GM12878 (cell line): ENCODE results near the gene SLC24A4. TPM values are rescaled to one million over a fixed set of nuclear protein-coding genes. Genes with fewer than 3 reads are reported as not detected.

Experiments used
- ATAC-seq: fragments of 200-7000 bp; cut with Tn5 transposase; 3 replicates; pipeline ENCODE4 v1.9.1; 2020; ENCODE audit warnings: mild to moderate bottlenecking, moderate library complexity
- BruUV-seq: library from RNA; stranded (reverse); fragments of 400-500 nt; replicated peaks from 2 replicates; lab custom pipeline; 2021; lab: Mats Ljungman, UMichigan
- CTCF ChIA-PET: fragments of 300-600 bp; sonication (Branson Sonifier 250); formaldehyde crosslinking; extraction: SDS; loops from one replicate; lab custom pipeline; 2021; ENCODE audit warnings: inconsistent platforms; lab: Yijun Ruan, JAX
- POLR2A ChIA-PET: fragments of 350-600 bp; formaldehyde crosslinking; extraction: SDS; loops from one replicate; lab custom pipeline; 2021; ENCODE audit warnings: inconsistent platforms; lab: Charles Lee
- RAD21 ChIA-PET: fragments of 300-600 bp; sonication (Branson Sonifier 250); formaldehyde crosslinking; loops from one replicate; lab custom pipeline; 2023; ENCODE audit warnings: antibody characterized with exemption; ENCODE audit not compliant: unreplicated experiment; lab: Charles Lee
- SMC1A ChIA-PET: fragments of 300-600 bp; sonication (Branson Sonifier 250); formaldehyde crosslinking; loops from one replicate; lab custom pipeline; 2023; ENCODE audit not compliant: unreplicated experiment, uncharacterized antibody; lab: Charles Lee
- DNase-seq: peaks from one replicate; pipeline ENCODE4 v3.0.0-alpha.2; 2011; ENCODE audit warnings: low read depth, low spot score
- FAIRE-seq: peaks from 3 replicates; lab custom pipeline; 2011; peaks lifted over from hg19 to GRCh38; lab: Jason Lieb, UNC
- H2AFZ ChIP-seq: 2 replicates; pipeline ENCODE4 v1.6.0; 2011; ENCODE audit warnings: low read depth, low read length, control low read depth; ENCODE audit not compliant: control insufficient read depth
- H3K27ac ChIP-seq: 2 replicates; pipeline ENCODE4 v1.5.1; 2011; ENCODE audit warnings: control low read depth; ENCODE audit not compliant: control insufficient read depth, insufficient read depth
- H3K27me3 ChIP-seq, 2 experiments: replicated peaks in 1 of 2; 2 replicates each; pipeline versions ENCODE4 v1.6.0 to v1.6.1; 2011; ENCODE audit warnings: low read length in 1 of 2; ENCODE audit not compliant: control insufficient read depth in 2 of 2, insufficient read depth in 2 of 2
- H3K36me3 ChIP-seq, 2 experiments: 2 replicates each; pipeline ENCODE4 v1.5.1; 2011; ENCODE audit warnings: low read length in 1 of 2; ENCODE audit not compliant: control insufficient read depth in 2 of 2, insufficient read depth in 2 of 2
- H3K4me1 ChIP-seq: 2 replicates; pipeline ENCODE4 v1.6.1; 2011; ENCODE audit warnings: mild to moderate bottlenecking, low read length, moderate library complexity, mixed read lengths; ENCODE audit not compliant: control insufficient read depth, insufficient read depth
- H3K4me2 ChIP-seq: 2 replicates; pipeline ENCODE4 v1.6.0; 2011; ENCODE audit warnings: control low read depth; ENCODE audit not compliant: control insufficient read depth, insufficient read depth
- H3K4me3 ChIP-seq: fragments of 200-600 bp; sonication (generic); 2 replicates; pipeline ENCODE4 v1.5.1; 2016
- H3K79me2 ChIP-seq: 2 replicates; pipeline ENCODE4 v1.6.0; 2011; ENCODE audit warnings: low read length; ENCODE audit not compliant: control insufficient read depth, insufficient read depth
- H3K9ac ChIP-seq: 2 replicates; pipeline ENCODE4 v1.8.0; 2011; ENCODE audit warnings: low read length, control low read depth, mixed read lengths; ENCODE audit not compliant: control insufficient read depth, insufficient read depth
- H3K9me3 ChIP-seq: replicated peaks from 3 replicates; pipeline ENCODE4 v1.5.1; 2011; ENCODE audit warnings: mild to moderate bottlenecking, low read length; ENCODE audit not compliant: control insufficient read depth, insufficient read depth
- H4K20me1 ChIP-seq: 2 replicates; pipeline ENCODE4 v1.6.0; 2011; ENCODE audit not compliant: control insufficient read depth, insufficient read depth
- DPF2 ChIP-seq: fragments of 450-650 bp; IDR thresholded peaks from 2 replicates; pipeline ENCODE4 v1.6.1; 2017; ENCODE audit warnings: mild to moderate bottlenecking
- ESRRA ChIP-seq: IDR thresholded peaks from 2 replicates; pipeline ENCODE4 v1.6.1; 2012; ENCODE audit warnings: mild to moderate bottlenecking, low read length, improper control_type of control experiment
- IRF4 ChIP-seq: IDR thresholded peaks from 2 replicates; pipeline ENCODE4 v1.6.1; 2011; ENCODE audit warnings: low read depth, low read length
- MXI1 ChIP-seq: fragments of 150-350 bp; IDR thresholded peaks from 2 replicates; pipeline ENCODE4 v1.6.1; 2011; ENCODE audit warnings: low read depth, mild to moderate bottlenecking, inconsistent platforms, low read length, improper control_type of control experiment
- MYB ChIP-seq: fragments of 150-350 bp; IDR thresholded peaks from 2 replicates; pipeline ENCODE4 v1.6.1; 2014; ENCODE audit warnings: mild to moderate bottlenecking, low read depth, low read length, borderline replicate concordance
- PML ChIP-seq: IDR thresholded peaks from 2 replicates; pipeline ENCODE4 v1.6.1; 2012; ENCODE audit warnings: low read length, inconsistent platforms
- POLR2AphosphoS5 ChIP-seq: IDR thresholded peaks from 2 replicates; pipeline ENCODE4 v1.6.1; 2011; ENCODE audit warnings: mild to moderate bottlenecking, low read length, inconsistent platforms
- SMC3 ChIP-seq: IDR thresholded peaks from 2 replicates; pipeline ENCODE4 v1.6.1; 2011; ENCODE audit warnings: low read length, improper control_type of control experiment, borderline replicate concordance
- ZNF687 ChIP-seq: fragments of 450-650 bp; IDR thresholded peaks from 2 replicates; pipeline ENCODE4 v1.6.1; 2017; ENCODE audit warnings: mild to moderate bottlenecking, moderate library complexity
- WGBS: methylation state at CpG from one replicate; pipeline ENCODE4 v1.1.6; 2016; ENCODE audit warnings: low lambda C conversion rate; ENCODE audit not compliant: insufficient replicate concordance, insufficient coverage; ENCODE audit errors: missing lambda C conversion rate; 5-methylcytosine and 5-hydroxymethylcytosine counted together
- in situ Hi-C: fragments of 300-500 bp; cut with MboI; formaldehyde crosslinking; loops from 9 replicates; pipeline ENCODE4 v1.14.3; 2018; ENCODE audit warnings: mixed read lengths
- intact Hi-C: fragments of 100-400 bp; cut with micrococcal nuclease; formaldehyde crosslinking; loops from one replicate; pipeline ENCODE4 v1.14.2; 2022; ENCODE audit not compliant: unreplicated experiment
- polyA plus RNA-seq, 11 experiments: library from polyadenylated mRNA; depleted of rRNA in 4 of 11; unstranded in 6 of 11; stranded (reverse) in 5 of 11; fragments of >200 nt; fragmentation: Nextera tagmentation in 4 of 11; fragmentation: Illumina TruSeq in 1 of 11; extraction: Ambion mirVana in 4 of 11; extraction: Trizol in 1 of 11; gene quantifications; 1 replicate in 1 of 11; 2 replicates in 10 of 11; pipeline versions ENCODE4 v1.2.1 to v1.2.3, GENCODE V29; 2011 to 2016; ENCODE audit warnings: inconsistent platforms in 2 of 11, missing spikeins in 2 of 11, low read depth in 1 of 11
- total RNA-seq, 4 experiments: library from RNA; depleted of rRNA in 3 of 4; stranded (reverse); fragments of >200 nt in 3 of 4; fragmentation: Illumina TruSeq in 1 of 4; extraction: Trizol in 1 of 4; gene quantifications; 2 replicates each; pipeline versions ENCODE4 v1.2.1 to v1.2.3, GENCODE V29; 2013 to 2021

SLC24A4 gene
- total and polyA plus RNA-seq, 10 of the 15 experiments (the other 5 are each of a cell fraction or from before 2014, with no cell fraction given): under 0.01 to 0.46 (median 0.04) TPM; not detected in 5

DNA sequence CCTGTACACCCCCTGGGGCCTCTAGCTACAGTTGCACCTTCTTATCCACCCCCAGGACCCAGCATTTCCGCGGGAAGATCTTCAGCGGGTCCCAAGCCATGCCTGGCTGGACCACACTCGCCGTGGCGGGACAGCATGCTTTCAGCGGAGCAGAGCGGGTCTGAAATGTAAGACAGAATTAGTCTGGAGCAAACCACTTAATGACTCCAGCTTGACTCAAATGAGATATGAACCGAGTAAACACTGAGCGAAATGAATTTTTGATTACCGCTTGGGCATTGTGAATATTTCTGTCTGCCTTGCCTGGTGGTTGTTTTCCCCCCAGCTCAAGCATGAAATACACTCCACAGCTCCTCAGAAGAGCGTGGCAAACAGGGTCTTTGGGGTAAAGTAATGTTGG is 60.8 kb downstream of the SLC24A4 start:
- Histone ChIP-seq H3K4me2 (no peak overlapping the region), H3K79me2 (no peaks in the 10 kb centered on the region)
- SMC1A ChIA-PET: no interaction called here
- CTCF ChIA-PET: no interaction called here
- RAD21 ChIA-PET: no interaction called here
- TF ChIP-seq PML (no peak), ESRRA (no peak), MYB (no peak), MXI1 (no peak), POLR2AphosphoS5 (no peak), SMC3 (no peak), DPF2 (no peak)
- TF ChIP-seq, all 136 proteins: peak for 0
- Histone ChIP-seq H3K27ac (no peak overlapping the region), H2AFZ (no peak overlapping the region), H4K20me1 (no peaks in the 10 kb centered on the region), H3K4me3 (no peak overlapping the region), H3K9ac (no peak overlapping the region), H3K9me3 (no peaks in the 10 kb centered on the region), H3K4me1 (no peaks in the 10 kb centered on the region), H3K36me3 (no peaks in the 10 kb centered on the region), H3K27me3 (0 out of 4 replicates have a peak, but pooled peaks cover 0 to 3% of the 10 kb centered on the region in 2 experiments)
- intact Hi-C loops: no loop called here
- no TSS peak for BruUV-seq
- in situ Hi-C loops: no loop called here
- ATAC-seq (no peak), DNase-seq (no peak), FAIRE-seq (no peak)
- WGBS: 69% methylated on average over 12 of the region's 12 CpGs
- POLR2A ChIA-PET: no interaction called here

DNA sequence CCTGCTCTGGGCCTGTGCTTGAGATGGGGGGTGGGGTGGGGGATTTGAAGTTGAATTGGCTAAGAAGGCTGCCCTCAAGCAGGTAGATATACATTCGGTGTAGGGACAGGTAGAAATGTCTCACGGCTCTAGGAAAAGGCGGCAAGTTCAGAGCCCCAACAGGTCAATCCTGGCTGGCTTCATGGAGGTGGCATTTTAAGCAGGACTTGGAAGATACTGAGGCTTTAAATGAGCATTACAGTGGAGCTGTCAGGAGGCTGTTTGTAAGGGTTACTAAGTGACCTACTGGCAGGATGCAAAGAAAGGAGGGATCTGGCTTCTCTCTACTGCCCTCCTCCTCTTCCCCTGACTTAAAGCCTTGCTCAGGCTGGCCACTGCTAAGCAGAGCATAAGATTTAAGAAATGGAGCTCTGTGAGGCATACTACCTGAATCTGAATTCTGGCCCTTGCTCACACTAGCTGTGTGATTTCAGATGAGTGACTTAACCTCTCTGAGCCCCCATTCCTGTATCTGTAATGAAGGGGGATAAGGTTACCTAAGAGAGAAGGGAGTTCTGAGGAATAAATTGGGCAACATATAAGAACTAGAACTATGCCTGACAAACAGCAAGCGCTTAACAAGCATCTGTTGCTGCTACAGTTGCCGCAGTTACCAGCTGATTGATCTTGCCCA is 61.6 kb downstream of the SLC24A4 start:
- ATAC-seq: no peak
- ChIA-PET POLR2A (no interaction called here), SMC1A (no interaction called here), CTCF (no interaction called here), RAD21 (interaction anchor here (0.6 kb wide), 1 partner anchor 349 kb away, joined by 4 read pairs; no protein-coding TSS in a partner anchor)
- Histone ChIP-seq H3K4me1 (no peaks in the 10 kb centered on the region), H3K4me3 (no peak overlapping the region), H3K27me3 (0 out of 4 replicates have a peak, but pooled peaks cover 0 to 3% of the 10 kb centered on the region in 2 experiments), H3K27ac (no peak overlapping the region), H2AFZ (no peak overlapping the region), H3K4me2 (no peak overlapping the region), H4K20me1 (no peaks in the 10 kb centered on the region), H3K9me3 (no peaks in the 10 kb centered on the region), H3K9ac (no peak overlapping the region), H3K79me2 (no peaks in the 10 kb centered on the region), H3K36me3 (no peaks in the 10 kb centered on the region)
- no peak for DNase-seq
- no peak for FAIRE-seq
- in situ Hi-C loops: no loop called here
- 57% methylated on average over 5 of the region's 5 CpGs for WGBS
- TF ChIP-seq IRF4 (no peak), ZNF687 (no peak)
- no TSS peak for BruUV-seq
- intact Hi-C loops: no loop called here
